Endothelial cell of umbilical vein (primary cell): ENCODE results near the gene UGT1A3. TPM values are rescaled to one million over a fixed set of nuclear protein-coding genes. Genes with fewer than 3 reads are reported as not detected.

ENCODE experiments used
- BruUV-seq: library from RNA; stranded (reverse); fragments of 400-500 nt; replicated peaks from 2 replicates; lab custom pipeline; 2021; lab: Mats Ljungman, UMichigan
- CTCF ChIA-PET: fragments of 300-600, 350-600 bp; sonication (Branson Sonifier 250); formaldehyde crosslinking; loops from one replicate; lab custom pipeline; 2021; ENCODE audit warnings: antibody characterized with exemption, inconsistent platforms; lab: Charles Lee
- POLR2A ChIA-PET: fragments of 300-600, 350-600 bp; sonication (Branson Sonifier 250); formaldehyde crosslinking; loops from one replicate; lab custom pipeline; 2021; ENCODE audit warnings: antibody characterized with exemption, inconsistent platforms; lab: Charles Lee
- DNase-seq: peaks from one replicate; pipeline ENCODE4 v3.0.0-alpha.2; 2011; ENCODE audit warnings: low read depth, low spot score
- FAIRE-seq: peaks from 2 replicates; lab custom pipeline; 2011; peaks lifted over from hg19 to GRCh38; lab: Jason Lieb, UNC
- H2AFZ ChIP-seq: 2 replicates; pipeline ENCODE4 v1.6.0; 2012; ENCODE audit warnings: low read depth, low read length, control low read depth, inconsistent platforms
- H3K27ac ChIP-seq: 2 replicates; pipeline ENCODE4 v1.5.1; 2011; ENCODE audit warnings: low read depth, mild to moderate bottlenecking, control low read depth, low read length, moderate library complexity; ENCODE audit not compliant: insufficient read depth
- H3K27me3 ChIP-seq, 2 experiments: 2 replicates each; pipeline versions ENCODE4 v1.6.0 to v1.6.1; 2011; ENCODE audit warnings: low read length in 2 of 2, mixed read lengths in 1 of 2; ENCODE audit not compliant: control insufficient read depth in 2 of 2, insufficient read depth in 2 of 2
- H3K36me3 ChIP-seq, 2 experiments: 2 replicates in 1 of 2; 3 replicates in 1 of 2; pipeline ENCODE4 v1.5.1; 2011; ENCODE audit warnings: low read length in 2 of 2, mild to moderate bottlenecking in 1 of 2, moderate library complexity in 1 of 2; ENCODE audit not compliant: control insufficient read depth in 2 of 2, insufficient read depth in 2 of 2; ENCODE audit errors: extremely low read depth in 1 of 2
- H3K4me1 ChIP-seq: 3 replicates; pipeline ENCODE4 v1.5.1; 2011; ENCODE audit warnings: mild to moderate bottlenecking, low read length; ENCODE audit not compliant: control insufficient read depth, insufficient read depth; ENCODE audit errors: extremely low read depth
- H3K4me2 ChIP-seq: 2 replicates; pipeline ENCODE4 v1.6.1; 2011; ENCODE audit warnings: low read length, control low read depth, mixed read lengths; ENCODE audit not compliant: insufficient read depth
- H3K4me3 ChIP-seq, 3 experiments: fragments of 200-600 bp in 1 of 3; sonication (generic), shearing (Covaris generic) in 1 of 3; replicated peaks in 1 of 3; 2 replicates each; pipeline ENCODE4 v1.5.1; 2011 to 2016; ENCODE audit warnings: control low read depth in 3 of 3, low read length in 3 of 3, mild to moderate bottlenecking in 2 of 3, inconsistent platforms in 1 of 3, low read depth in 1 of 3, moderate library complexity in 1 of 3; ENCODE audit not compliant: insufficient read depth in 1 of 3
- H3K79me2 ChIP-seq: 2 replicates; pipeline ENCODE4 v1.6.0; 2012; ENCODE audit warnings: low read length, inconsistent platforms; ENCODE audit not compliant: control insufficient read depth, insufficient read depth
- H3K9ac ChIP-seq: replicated peaks from 2 replicates; pipeline ENCODE3; 2011; ENCODE audit warnings: low read length, control low read depth; ENCODE audit not compliant: insufficient read depth; ENCODE audit errors: extremely low read depth
- H3K9me1 ChIP-seq: replicated peaks from 3 replicates; pipeline ENCODE4 v1.6.0; 2011; ENCODE audit warnings: mild to moderate bottlenecking, low read length; ENCODE audit not compliant: control insufficient read depth, insufficient read depth; ENCODE audit errors: extremely low read depth
- H3K9me3 ChIP-seq: replicated peaks from 2 replicates; pipeline ENCODE4 v1.5.1; 2012; ENCODE audit warnings: low read length, inconsistent platforms; ENCODE audit not compliant: control insufficient read depth, insufficient read depth
- H4K20me1 ChIP-seq: replicated peaks from 2 replicates; pipeline ENCODE3; 2011; ENCODE audit warnings: mild to moderate bottlenecking, low read length; ENCODE audit not compliant: control insufficient read depth, insufficient read depth; ENCODE audit errors: extremely low read depth
- CTCF ChIP-seq, 2 donors: IDR thresholded peaks; 1 replicate in 1 of 2; 2 replicates in 1 of 2; pipeline ENCODE4 v1.5.1; 2011; ENCODE audit warnings: low read length in 2 of 2, mild to moderate bottlenecking in 2 of 2, moderate library complexity in 2 of 2, control low read depth in 1 of 2, inconsistent platforms in 1 of 2, low read depth in 1 of 2; ENCODE audit not compliant: insufficient read depth in 1 of 2; ENCODE audit errors: extremely low read depth in 1 of 2
- GATA2 ChIP-seq: IDR thresholded peaks from 2 replicates; pipeline ENCODE4 v1.7.0; 2011; ENCODE audit warnings: low read depth, mild to moderate bottlenecking, moderate library complexity, mixed read lengths, low read length; ENCODE audit not compliant: insufficient read length, insufficient read depth
- JUN ChIP-seq: IDR thresholded peaks from 2 replicates; pipeline ENCODE4 v1.6.1; 2011; ENCODE audit warnings: borderline replicate concordance, low read depth; ENCODE audit not compliant: insufficient read length, insufficient read depth
- MAX ChIP-seq: IDR thresholded peaks from 2 replicates; pipeline ENCODE4 v1.6.1; 2011; ENCODE audit not compliant: insufficient read depth, insufficient read length
- MYC ChIP-seq: IDR thresholded peaks from one replicate; pipeline ENCODE4 v1.6.1; 2011; ENCODE audit warnings: mild to moderate bottlenecking, low read depth, low read length
- dilution Hi-C: fragments of 300-500 bp; cut with MboI; formaldehyde crosslinking; loops from one replicate; pipeline ENCODE4 v1.15.0; 2019; ENCODE audit warnings: low sequenced_read_pairs; ENCODE audit not compliant: extremely low pct_ligation_motif_present
- intact Hi-C: fragments of 100-400 bp; cut with micrococcal nuclease; formaldehyde crosslinking; loops from one replicate; pipeline ENCODE4 v1.10.0; 2022
- polyA plus RNA-seq, 4 experiments: library from polyadenylated mRNA; depleted of rRNA in 3 of 4; stranded (reverse) in 3 of 4; unstranded in 1 of 4; fragments of >200 nt; gene quantifications; 2 replicates each; pipeline versions ENCODE4 v1.2.1 to v1.2.3, GENCODE V29; 2011 to 2012; ENCODE audit warnings: missing spikeins in 1 of 4
- total RNA-seq: library from RNA; stranded (reverse); gene quantifications from 2 replicates; pipeline ENCODE4 v1.2.3, GENCODE V29; 2021

The UGT1A3 gene
- total and polyA plus RNA-seq, 2 donors (not counting 3 experiments of a cell fraction or from before 2014, with no cell fraction given), result not detected

- POLR2A ChIA-PET, result no interaction called here
- H3K9ac ChIP-seq, result no peak overlapping the region
- H3K27me3 ChIP-seq, result peaks cover 0 to 4% of the 10 kb centered on the region in 2 experiments
- no peaks in the 10 kb centered on the region for H3K4me1 ChIP-seq
- no peaks in the 10 kb centered on the region for H4K20me1 ChIP-seq
- no peak overlapping the region for H3K4me2 ChIP-seq
- FAIRE-seq, result no peak
- no TSS peak for BruUV-seq
- no peak overlapping the region for H2AFZ ChIP-seq
- no peak overlapping the region for H3K4me3 ChIP-seq
- dilution Hi-C loops (no loop called here), intact Hi-C loops (no loop called here)
- H3K79me2 ChIP-seq, result no peaks in the 10 kb centered on the region
- H3K27ac ChIP-seq, result no peak overlapping the region
- CTCF ChIA-PET, result no interaction called here
- DNase-seq, result no peak
- TF ChIP-seq CTCF (IDR thresholded peaks at IDR 0.05; ENCODE audit: extremely low read depth in 1 of 2, insufficient read depth in 1 of 2, low read depth in 1 of 2, low read length in 2 of 2), result no peak
- no peak for TF ChIP-seq JUN
- TF ChIP-seq MYC, result no peak
- no peaks in the 10 kb centered on the region for H3K9me1 ChIP-seq
- H3K9me3 ChIP-seq, result no peaks in the 10 kb centered on the region
- H3K36me3 ChIP-seq, result no peaks in the 10 kb centered on the region
Observed at GRCh38 chr2:233740870-233741269, 12.0 kb downstream of the UGT1A3 start.

GRCh38 chr2:233743464-233744259 lies 14.8 kb downstream of the UGT1A3 start:
- H3K4me1 ChIP-seq, result no peaks in the 10 kb centered on the region
- H3K36me3 ChIP-seq, result no peaks in the 10 kb centered on the region
- peaks cover 0 to 2% of the 10 kb centered on the region in 2 experiments for H3K27me3 ChIP-seq
- FAIRE-seq (no peak), DNase-seq (no peak)
- H3K9me3 ChIP-seq, result no peaks in the 10 kb centered on the region
- no peak overlapping the region for H3K9ac ChIP-seq
- dilution Hi-C loops, result no loop called here
- POLR2A ChIA-PET, result no interaction called here
- no peaks in the 10 kb centered on the region for H3K79me2 ChIP-seq
- intact Hi-C loops, result no loop called here
- no peak overlapping the region for H3K4me2 ChIP-seq
- CTCF ChIA-PET, result no interaction called here
- H3K9me1 ChIP-seq, result no peaks in the 10 kb centered on the region
- H2AFZ ChIP-seq, result no peak overlapping the region
- H4K20me1 ChIP-seq, result no peaks in the 10 kb centered on the region
- no peak overlapping the region for H3K27ac ChIP-seq
- BruUV-seq, result no TSS peak
- TF ChIP-seq GATA2 (no peak), MYC (no peak), CTCF (IDR thresholded peaks at IDR 0.05; ENCODE audit: extremely low read depth in 1 of 2, insufficient read depth in 1 of 2, low read depth in 1 of 2, low read length in 2 of 2) (no peak), MAX (no peak)
- no peak overlapping the region for H3K4me3 ChIP-seq
